ENCODE measurements around the gene RAB44. TPM values are rescaled to one million over a fixed set of nuclear protein-coding genes. Genes with fewer than 3 reads are reported as not detected.

The RAB44 gene
- total RNA-seq, 1 experiment from 2014 or later: 0.05 TPM

GRCh38 chr6:36780442-36781177, 83.0 kb downstream of the RAB44 start:
- intact Hi-C loops (cut with micrococcal nuclease): no loop called here

More at GRCh38 chr6:36780442-36781177, 83.0 kb downstream of the RAB44 start:
- no peak for TF ChIP-seq EZH2phosphoT487 (IDR thresholded peaks at IDR 0.05; ENCODE audit: borderline replicate concordance)
- no peak for TF ChIP-seq JUND (IDR thresholded peaks at IDR 0.05)
- TF ChIP-seq, protein P1, sequence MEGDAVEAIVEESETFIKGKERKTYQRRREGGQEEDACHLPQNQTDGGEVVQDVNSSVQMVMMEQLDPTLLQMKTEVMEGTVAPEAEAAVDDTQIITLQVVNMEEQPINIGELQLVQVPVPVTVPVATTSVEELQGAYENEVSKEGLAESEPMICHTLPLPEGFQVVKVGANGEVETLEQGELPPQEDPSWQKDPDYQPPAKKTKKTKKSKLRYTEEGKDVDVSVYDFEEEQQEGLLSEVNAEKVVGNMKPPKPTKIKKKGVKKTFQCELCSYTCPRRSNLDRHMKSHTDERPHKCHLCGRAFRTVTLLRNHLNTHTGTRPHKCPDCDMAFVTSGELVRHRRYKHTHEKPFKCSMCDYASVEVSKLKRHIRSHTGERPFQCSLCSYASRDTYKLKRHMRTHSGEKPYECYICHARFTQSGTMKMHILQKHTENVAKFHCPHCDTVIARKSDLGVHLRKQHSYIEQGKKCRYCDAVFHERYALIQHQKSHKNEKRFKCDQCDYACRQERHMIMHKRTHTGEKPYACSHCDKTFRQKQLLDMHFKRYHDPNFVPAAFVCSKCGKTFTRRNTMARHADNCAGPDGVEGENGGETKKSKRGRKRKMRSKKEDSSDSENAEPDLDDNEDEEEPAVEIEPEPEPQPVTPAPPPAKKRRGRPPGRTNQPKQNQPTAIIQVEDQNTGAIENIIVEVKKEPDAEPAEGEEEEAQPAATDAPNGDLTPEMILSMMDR (IDR thresholded peaks at IDR 0.05 in 2 of 3, conservative IDR thresholded peaks at IDR 0.05 in 1 of 3; ENCODE audit: borderline replicate concordance in 1 of 3, insufficient read depth in 1 of 3, low read depth in 2 of 3, low read length in 2 of 3): no peak
- TF ChIP-seq ZBTB33 (IDR thresholded peaks at IDR 0.05; ENCODE audit: extremely low read depth, insufficient replicate concordance, low read length): no peak
- TF ChIP-seq, protein P2, sequence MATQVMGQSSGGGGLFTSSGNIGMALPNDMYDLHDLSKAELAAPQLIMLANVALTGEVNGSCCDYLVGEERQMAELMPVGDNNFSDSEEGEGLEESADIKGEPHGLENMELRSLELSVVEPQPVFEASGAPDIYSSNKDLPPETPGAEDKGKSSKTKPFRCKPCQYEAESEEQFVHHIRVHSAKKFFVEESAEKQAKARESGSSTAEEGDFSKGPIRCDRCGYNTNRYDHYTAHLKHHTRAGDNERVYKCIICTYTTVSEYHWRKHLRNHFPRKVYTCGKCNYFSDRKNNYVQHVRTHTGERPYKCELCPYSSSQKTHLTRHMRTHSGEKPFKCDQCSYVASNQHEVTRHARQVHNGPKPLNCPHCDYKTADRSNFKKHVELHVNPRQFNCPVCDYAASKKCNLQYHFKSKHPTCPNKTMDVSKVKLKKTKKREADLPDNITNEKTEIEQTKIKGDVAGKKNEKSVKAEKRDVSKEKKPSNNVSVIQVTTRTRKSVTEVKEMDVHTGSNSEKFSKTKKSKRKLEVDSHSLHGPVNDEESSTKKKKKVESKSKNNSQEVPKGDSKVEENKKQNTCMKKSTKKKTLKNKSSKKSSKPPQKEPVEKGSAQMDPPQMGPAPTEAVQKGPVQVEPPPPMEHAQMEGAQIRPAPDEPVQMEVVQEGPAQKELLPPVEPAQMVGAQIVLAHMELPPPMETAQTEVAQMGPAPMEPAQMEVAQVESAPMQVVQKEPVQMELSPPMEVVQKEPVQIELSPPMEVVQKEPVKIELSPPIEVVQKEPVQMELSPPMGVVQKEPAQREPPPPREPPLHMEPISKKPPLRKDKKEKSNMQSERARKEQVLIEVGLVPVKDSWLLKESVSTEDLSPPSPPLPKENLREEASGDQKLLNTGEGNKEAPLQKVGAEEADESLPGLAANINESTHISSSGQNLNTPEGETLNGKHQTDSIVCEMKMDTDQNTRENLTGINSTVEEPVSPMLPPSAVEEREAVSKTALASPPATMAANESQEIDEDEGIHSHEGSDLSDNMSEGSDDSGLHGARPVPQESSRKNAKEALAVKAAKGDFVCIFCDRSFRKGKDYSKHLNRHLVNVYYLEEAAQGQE (IDR thresholded peaks at IDR 0.05; ENCODE audit: low read depth): no peak
- TF ChIP-seq ELF1 (IDR thresholded peaks at IDR 0.05; ENCODE audit: borderline replicate concordance, low read depth): no peak
- no peak for TF ChIP-seq ZFX (IDR thresholded peaks at IDR 0.05)
- TF ChIP-seq RAD21 (IDR thresholded peaks at IDR 0.05; ENCODE audit: low read depth): no peak
- no peak for TF ChIP-seq CBX3 (IDR thresholded peaks at IDR 0.05; ENCODE audit: low read depth)
- TF ChIP-seq POLR2AphosphoS5 (IDR thresholded peaks at IDR 0.05; ENCODE audit: low read depth, low read length): no peak
- no peak for TF ChIP-seq POLR2A (IDR thresholded peaks at IDR 0.05; ENCODE audit: borderline replicate concordance, extremely low read depth, insufficient read depth, insufficient read length)
- Histone ChIP-seq H3K4me2 (ENCODE audit: low read length) (no peak overlapping the region), H3K27ac (ENCODE audit: low read depth, low read length) (no peak overlapping the region), H3K9me2 (ENCODE audit: insufficient read depth) (no peaks in the 10 kb centered on the region), H3K79me2 (ENCODE audit: insufficient read depth, low read length) (no peaks in the 10 kb centered on the region), H3K36me3 (ENCODE audit: control insufficient read depth in 1 of 2, insufficient read depth in 2 of 2, low read length in 2 of 2) (no peaks in the 10 kb centered on the region), H3K9me3 (ENCODE audit: control insufficient read depth in 1 of 2, insufficient read depth in 1 of 2, low read depth in 1 of 2, low read length in 2 of 2) (no peaks in the 10 kb centered on the region), H3K27me3 (ENCODE audit: insufficient read depth, low read length) (peaks cover 6% of the 10 kb centered on the region; the same call in 1 of the 2 replicates), H4K20me1 (ENCODE audit: insufficient read depth) (no peaks in the 10 kb centered on the region), H2AFZ (ENCODE audit: low read depth, low read length, poor library complexity, severe bottlenecking) (no peak overlapping the region), H3K4me3 (replicated peaks in 1 of 2; ENCODE audit: low read depth in 1 of 2, low read length in 2 of 2) (no peak overlapping the region), H3K9ac (ENCODE audit: low read length) (no peak overlapping the region), H3K4me1 (ENCODE audit: control insufficient read depth in 1 of 2, insufficient read depth in 2 of 2, low read length in 2 of 2) (no peaks in the 10 kb centered on the region)
- ATAC-seq (no peak), DNase-seq (ENCODE audit: low read depth, low spot score) (no peak)
- ChIA-PET RAD21 (ENCODE audit: low non-redundant PET in 1 of 2, low total read pairs in 2 of 2, uncharacterized antibody in 2 of 2, unreplicated experiment in 2 of 2) (no interaction called here), POLR2A (no interaction called here), CTCF (no interaction called here)
- no TSS peak for BruUV-seq (replicated peaks)

All from HCT116 (cell line).